ENCODE data around the gene SIK3. TPM values are rescaled to one million over a fixed set of nuclear protein-coding genes. Genes with fewer than 3 reads are reported as not detected.

SIK3 gene
- total RNA-seq, 1 experiment from 2014 or later, result 34.4 TPM

GRCh38 chr11:116819049-116819448 lies 279.2 kb downstream of the SIK3 start (continued):
- no peak for TF ChIP-seq STAT6 (CRISPR knock-in tag; conservative IDR thresholded peaks at IDR 0.05; ENCODE audit: low read depth)
- TF ChIP-seq USF1 (CRISPR knock-in tag; IDR thresholded peaks at IDR 0.05), result no peak
- no peak for TF ChIP-seq CBFB (CRISPR knock-in tag; IDR thresholded peaks at IDR 0.05; ENCODE audit: low read depth)
- no peak for TF ChIP-seq ESRRA (CRISPR knock-in tag; IDR thresholded peaks at IDR 0.05; ENCODE audit: borderline replicate concordance)
- no peak for TF ChIP-seq JUN (CRISPR knock-in tag; IDR thresholded peaks at IDR 0.05)
- no peak for TF ChIP-seq ELF4 (CRISPR knock-in tag; IDR thresholded peaks at IDR 0.05; ENCODE audit: low read depth)
- no peak for TF ChIP-seq NR2C2 (CRISPR knock-in tag; IDR thresholded peaks at IDR 0.05)
- TF ChIP-seq, protein P1, sequence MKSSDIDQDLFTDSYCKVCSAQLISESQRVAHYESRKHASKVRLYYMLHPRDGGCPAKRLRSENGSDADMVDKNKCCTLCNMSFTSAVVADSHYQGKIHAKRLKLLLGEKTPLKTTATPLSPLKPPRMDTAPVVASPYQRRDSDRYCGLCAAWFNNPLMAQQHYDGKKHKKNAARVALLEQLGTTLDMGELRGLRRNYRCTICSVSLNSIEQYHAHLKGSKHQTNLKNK (CRISPR knock-in tag; IDR thresholded peaks at IDR 0.05), result no peak
- TF ChIP-seq GRHL2 (CRISPR knock-in tag; IDR thresholded peaks at IDR 0.05; ENCODE audit: insufficient replicate concordance, severe bottlenecking), result no peak
- TF ChIP-seq ZNF396 (CRISPR knock-in tag; IDR thresholded peaks at IDR 0.05; ENCODE audit: borderline replicate concordance), result no peak
- no peak for TF ChIP-seq ATF1 (CRISPR knock-in tag; IDR thresholded peaks at IDR 0.05)

DNA sequence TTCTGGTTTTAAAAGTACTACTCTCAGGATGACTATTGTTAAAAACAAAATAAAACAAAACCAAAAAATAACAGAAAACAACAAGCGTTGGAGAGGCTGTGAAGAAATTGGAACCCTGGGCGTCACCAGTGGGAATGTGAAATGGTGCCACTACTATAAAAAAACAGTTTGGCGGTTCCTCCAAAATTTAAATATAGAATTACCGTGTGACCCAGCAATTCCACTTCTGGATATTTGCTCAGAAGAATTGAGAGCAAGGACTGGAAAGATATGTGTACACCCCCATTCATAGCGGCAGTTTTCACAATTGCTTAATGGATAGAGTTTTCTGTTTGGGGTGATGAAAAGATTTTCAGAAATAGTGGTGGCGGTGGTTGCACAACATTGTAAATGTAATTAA lies 283.7 kb downstream of the SIK3 start:
- Mint-ChIP-seq H3K4me1 (no peaks in the 10 kb centered on the region), H3K4me3 (no peak overlapping the region), H3K27me3 (ENCODE audit: low read depth) (no peaks in the 10 kb centered on the region), H3K9me3 (no peaks in the 10 kb centered on the region), H3K36me3 (no peaks in the 10 kb centered on the region), H3K27ac (no peak overlapping the region)
- ChIA-PET CTCF (no interaction called here), POLR2A (interaction anchor here (0.7 kb wide), 1 partner anchor 59 kb away, joined by 3 read pairs; no protein-coding TSS in a partner anchor)
- DNase-seq (ENCODE audit: low spot score) (no peak), ATAC-seq (no peak)
- TF ChIP-seq SOX15 (CRISPR knock-in tag; IDR thresholded peaks at IDR 0.05), result no peak
- no peak for TF ChIP-seq RORB (CRISPR knock-in tag; IDR thresholded peaks at IDR 0.05)
- TF ChIP-seq ZBTB21 (CRISPR knock-in tag; IDR thresholded peaks at IDR 0.05; ENCODE audit: borderline replicate concordance), result no peak
- TF ChIP-seq NFATC4 (CRISPR knock-in tag; IDR thresholded peaks at IDR 0.05), result no peak
- no peak for TF ChIP-seq JAZF1 (CRISPR knock-in tag; IDR thresholded peaks at IDR 0.05)
- no peak for TF ChIP-seq ATF1 (CRISPR knock-in tag; IDR thresholded peaks at IDR 0.05)
- TF ChIP-seq JUN (CRISPR knock-in tag; IDR thresholded peaks at IDR 0.05), result no peak
- TF ChIP-seq, protein P2, sequence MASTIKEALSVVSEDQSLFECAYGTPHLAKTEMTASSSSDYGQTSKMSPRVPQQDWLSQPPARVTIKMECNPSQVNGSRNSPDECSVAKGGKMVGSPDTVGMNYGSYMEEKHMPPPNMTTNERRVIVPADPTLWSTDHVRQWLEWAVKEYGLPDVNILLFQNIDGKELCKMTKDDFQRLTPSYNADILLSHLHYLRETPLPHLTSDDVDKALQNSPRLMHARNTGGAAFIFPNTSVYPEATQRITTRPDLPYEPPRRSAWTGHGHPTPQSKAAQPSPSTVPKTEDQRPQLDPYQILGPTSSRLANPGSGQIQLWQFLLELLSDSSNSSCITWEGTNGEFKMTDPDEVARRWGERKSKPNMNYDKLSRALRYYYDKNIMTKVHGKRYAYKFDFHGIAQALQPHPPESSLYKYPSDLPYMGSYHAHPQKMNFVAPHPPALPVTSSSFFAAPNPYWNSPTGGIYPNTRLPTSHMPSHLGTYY (CRISPR knock-in tag; IDR thresholded peaks at IDR 0.05), result no peak
- no peak for TF ChIP-seq MYBL2 (CRISPR knock-in tag; IDR thresholded peaks at IDR 0.05)
- no peak for TF ChIP-seq TEAD1 (CRISPR knock-in tag; IDR thresholded peaks at IDR 0.05)
- TF ChIP-seq, protein P3, sequence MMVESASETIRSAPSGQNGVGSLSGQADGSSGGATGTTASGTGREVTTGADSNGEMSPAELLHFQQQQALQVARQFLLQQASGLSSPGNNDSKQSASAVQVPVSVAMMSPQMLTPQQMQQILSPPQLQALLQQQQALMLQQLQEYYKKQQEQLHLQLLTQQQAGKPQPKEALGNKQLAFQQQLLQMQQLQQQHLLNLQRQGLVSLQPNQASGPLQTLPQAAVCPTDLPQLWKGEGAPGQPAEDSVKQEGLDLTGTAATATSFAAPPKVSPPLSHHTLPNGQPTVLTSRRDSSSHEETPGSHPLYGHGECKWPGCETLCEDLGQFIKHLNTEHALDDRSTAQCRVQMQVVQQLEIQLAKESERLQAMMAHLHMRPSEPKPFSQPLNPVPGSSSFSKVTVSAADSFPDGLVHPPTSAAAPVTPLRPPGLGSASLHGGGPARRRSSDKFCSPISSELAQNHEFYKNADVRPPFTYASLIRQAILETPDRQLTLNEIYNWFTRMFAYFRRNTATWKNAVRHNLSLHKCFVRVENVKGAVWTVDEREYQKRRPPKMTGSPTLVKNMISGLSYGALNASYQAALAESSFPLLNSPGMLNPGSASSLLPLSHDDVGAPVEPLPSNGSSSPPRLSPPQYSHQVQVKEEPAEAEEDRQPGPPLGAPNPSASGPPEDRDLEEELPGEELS (CRISPR knock-in tag; IDR thresholded peaks at IDR 0.05), result no peak

Data from WTC11 (cell line).